HG03439 (cell line): ENCODE data around the gene SMS.

ENCODE experiments used
- ATAC-seq: cut with Tn5 transposase; IDR thresholded peaks from one replicate; pipeline ENCODE4 v1.9.1; 2021; ENCODE audit warnings: mild to moderate bottlenecking, moderate library complexity; ENCODE audit not compliant: unreplicated experiment

Gene SMS

DNA sequence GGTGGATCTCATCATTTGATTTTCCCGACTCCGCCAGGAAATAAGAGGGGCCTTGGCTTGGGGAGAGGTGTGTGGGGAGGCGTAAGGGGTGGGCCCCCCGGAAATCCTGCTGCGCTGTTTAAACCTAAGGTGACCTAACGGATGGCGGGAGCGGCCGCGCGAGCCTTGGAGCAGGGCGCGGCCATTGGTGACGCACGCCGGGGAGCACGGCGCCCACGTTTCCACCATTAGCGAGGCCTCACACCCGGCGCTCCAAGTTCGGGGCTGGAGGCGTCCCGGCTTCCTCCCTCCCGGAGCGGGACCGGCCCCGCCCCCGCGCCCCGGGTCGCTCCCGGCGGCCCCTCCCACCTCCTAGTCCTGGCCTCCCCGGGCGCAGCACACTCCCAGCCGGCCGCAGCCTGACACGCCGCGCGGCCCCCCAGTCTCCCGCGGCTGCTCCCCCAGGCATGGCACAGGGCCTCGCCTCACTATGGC is at the start of gene SMS:
SMS (plus strand) TSS at position 354 of the 474 bp plus-strand sequence; CDS start at position 470, 116 bp downstream.
- peak; percentile 69 for ATAC-seq

DNA sequence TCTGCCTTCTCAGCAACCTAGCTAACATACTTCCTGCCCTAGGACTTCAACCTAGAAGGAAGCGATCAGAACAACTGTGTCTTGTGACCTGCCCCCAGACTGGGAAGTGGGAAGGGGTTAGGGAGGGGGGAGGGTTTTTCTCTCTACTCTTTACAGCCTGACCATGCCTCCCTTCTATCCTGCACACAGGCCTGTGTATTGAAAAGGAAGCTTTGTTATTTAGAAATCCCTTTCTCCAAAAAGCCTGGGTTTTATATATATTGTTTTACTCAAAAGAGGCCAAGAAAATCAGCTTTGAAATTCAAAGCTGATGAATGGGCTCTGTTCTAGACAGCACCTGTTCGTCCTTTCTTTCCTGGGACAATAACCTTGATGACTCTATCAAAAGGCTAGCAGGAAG is 35.2 kb upstream of the SMS start:
- no peak for ATAC-seq

DNA sequence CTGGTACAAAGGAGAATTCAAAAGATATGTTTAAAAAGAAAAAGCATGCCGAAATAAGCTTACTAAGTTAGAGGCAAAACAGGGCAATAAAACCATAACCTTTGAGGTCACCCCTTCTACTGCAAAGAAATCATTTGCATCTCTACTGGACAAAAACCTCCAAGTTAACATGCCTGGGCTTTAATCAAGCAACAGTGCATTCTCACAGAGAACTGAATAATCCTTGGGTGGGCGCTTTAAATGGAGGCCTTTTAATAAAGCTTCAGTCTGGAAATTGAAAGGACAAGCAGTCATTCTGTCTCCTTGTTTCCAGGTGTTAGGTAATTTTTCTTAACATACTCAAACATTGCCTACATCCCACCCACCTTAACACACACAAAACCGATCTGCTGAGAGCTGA is 34.6 kb upstream of the SMS start:
- no peak for ATAC-seq

DNA sequence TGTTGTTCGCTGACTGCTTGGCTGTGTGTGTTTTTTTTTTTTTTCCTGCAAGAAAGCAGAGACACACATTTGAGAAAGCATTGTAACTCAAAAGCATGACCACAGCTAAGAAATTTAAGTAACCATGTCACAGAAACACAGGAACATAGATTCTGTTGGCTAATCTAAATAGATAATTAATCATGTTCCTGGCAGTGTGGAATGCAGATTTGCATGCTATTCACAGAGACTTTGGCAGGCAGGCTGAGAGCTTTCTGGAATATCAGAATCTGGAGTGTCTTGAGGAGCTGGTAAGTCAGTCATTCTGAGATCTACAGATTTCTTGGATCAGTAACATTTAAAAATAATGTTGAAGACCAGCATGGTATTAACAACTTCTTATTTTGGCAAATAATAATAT is 33.2 kb upstream of the SMS start:
- ATAC-seq = no peak

DNA sequence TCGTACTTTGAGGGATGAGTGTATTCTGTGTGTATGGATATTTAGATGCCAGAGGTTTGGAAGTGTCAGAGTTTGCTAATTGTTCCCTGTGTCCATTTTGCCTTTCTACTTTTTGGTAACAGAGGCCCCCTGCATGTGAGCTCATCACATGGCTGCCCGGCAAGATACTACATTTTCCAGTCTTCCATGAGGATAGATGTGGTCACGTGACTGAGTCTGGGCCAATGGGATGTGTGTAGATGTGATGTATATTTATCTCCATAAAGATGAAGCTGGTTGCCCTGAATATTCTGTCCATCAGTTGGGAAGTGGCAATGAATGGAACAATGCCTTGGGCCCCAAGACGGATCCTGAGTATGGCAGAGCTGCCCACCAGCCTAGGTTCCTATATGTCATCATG is 29.0 kb upstream of the SMS start:
- ATAC-seq = no peak

DNA sequence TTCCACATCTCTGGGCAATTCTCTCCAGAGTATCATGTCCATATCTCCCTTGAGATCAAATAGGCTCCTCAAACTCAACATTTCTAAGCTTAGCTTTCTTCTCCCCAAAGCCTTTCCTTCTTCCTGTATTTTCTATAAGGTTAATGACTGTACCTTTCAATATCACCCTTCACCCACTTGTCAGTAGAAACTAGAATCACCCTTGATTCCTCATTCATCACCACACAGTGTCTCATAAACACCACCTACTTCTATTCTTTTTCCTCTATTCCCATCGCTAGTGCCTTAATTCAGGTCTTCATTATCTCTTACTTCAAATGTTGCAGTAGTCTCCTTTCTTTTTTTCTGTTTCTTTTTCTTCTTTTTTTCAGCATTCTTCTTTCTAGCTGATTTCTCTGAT is 28.3 kb upstream of the SMS start:
- ATAC-seq = no peak

DNA sequence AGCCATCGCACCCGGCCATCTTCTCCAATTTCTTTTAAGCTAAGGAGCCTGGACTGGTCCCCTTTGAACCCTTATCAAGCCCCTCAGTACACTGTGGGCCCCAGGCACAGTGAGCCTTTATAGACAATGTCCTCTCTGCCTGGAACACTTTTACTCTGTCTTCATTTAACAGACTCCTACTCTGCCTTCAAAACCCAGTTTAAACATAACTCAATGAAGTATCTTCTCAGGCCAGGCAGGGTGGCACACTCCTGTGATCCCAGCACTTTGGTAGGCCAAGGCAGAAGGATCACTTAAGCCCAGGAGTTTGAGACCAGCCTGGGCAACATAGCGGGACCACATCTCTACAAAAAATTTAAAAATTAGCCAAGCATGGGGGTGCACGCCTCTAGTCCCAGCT is 27.5 kb upstream of the SMS start:
- no peak for ATAC-seq

DNA sequence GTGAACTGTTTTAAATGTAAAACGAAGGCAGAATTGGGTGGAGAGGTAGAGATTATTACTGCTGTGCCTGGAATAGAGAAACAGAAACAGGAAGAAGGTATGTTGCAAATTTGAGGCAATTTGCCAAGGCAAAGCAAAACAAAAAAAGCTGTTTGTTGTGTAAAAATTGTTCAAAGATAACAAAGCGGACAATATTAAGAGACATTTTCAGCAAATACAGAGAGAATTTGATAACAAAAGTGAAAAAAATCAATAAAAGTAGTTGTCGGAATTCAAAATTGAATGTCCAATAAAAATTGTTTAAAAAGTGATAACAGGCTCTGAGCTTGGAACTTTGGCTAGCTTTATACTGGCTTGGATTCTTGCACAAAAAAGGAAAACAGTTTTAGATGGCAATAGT is 14.4 kb upstream of the SMS start:
- ATAC-seq = no peak

DNA sequence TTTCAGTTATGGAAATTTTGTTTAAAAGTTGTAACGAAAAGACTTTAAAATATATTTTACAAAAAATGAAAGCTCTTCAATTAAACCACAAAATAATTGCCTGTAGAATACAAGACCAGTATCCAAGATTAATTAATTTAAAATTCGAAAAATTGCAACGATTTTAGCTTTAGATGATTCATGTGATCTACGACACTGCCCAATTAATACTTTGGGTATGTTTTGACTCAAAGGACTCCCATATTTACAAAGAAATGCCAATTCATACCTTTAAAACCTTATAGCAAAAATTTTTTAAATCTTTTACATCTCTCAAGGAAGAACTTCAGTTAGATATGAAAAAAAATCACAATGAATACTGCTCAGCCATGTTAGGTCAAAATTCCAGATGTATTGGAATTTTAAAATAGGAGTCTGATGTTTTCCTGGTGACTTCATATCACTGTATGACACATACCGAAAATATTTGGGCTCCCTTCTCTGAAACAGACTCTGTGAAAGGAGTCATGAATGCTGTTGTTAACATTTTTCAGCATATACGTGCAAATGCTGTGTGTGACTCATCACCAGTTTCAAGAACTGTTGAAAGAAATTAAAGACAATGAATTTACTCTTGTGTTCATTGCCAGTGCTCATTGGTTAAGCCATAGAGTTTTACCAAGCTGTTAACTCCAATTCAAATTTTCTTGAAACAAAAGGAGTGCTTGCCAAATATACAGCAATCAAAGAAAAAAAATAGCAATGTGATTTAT is 13.8 kb upstream of the SMS start:
- ATAC-seq = peak; percentile 73

DNA sequence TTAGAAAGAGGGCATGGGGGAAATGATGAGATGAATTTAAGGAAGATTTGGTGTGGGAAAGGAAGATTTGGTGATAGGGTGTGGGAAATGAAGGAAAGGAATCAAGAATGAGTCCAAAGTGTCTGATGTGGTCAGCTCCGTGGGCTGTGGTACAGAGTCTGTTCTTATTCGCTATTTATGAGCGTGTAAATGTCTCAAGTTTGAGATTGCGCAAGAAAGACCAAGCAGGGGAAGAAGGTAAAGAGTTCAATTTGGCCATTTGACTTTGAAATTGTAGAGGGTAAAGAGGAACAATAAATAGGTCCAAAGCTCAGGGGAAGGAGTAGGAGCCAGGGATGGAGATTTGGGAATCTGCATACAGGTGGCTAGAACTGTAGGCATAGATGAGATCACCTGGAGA is 11.3 kb upstream of the SMS start:
- no peak for ATAC-seq

DNA sequence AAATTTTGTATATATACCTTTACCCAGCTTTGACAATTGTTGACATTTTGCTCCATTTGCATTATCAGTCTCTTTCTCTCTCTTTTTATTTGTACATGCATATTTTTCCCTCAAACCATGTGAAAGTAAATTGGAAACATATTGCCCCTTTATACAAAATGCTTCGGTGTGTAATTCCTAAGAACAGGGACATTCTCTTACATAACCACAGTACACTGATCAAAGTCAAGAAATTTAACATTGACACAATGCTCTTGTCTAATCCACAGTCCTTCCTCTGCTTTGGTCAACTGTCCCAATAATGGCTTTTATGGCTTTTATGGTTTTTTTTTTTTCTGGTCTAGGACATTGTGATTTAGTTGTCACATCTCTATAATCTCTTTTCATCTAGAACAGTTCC is 9.5 kb upstream of the SMS start:
- ATAC-seq = no peak

DNA sequence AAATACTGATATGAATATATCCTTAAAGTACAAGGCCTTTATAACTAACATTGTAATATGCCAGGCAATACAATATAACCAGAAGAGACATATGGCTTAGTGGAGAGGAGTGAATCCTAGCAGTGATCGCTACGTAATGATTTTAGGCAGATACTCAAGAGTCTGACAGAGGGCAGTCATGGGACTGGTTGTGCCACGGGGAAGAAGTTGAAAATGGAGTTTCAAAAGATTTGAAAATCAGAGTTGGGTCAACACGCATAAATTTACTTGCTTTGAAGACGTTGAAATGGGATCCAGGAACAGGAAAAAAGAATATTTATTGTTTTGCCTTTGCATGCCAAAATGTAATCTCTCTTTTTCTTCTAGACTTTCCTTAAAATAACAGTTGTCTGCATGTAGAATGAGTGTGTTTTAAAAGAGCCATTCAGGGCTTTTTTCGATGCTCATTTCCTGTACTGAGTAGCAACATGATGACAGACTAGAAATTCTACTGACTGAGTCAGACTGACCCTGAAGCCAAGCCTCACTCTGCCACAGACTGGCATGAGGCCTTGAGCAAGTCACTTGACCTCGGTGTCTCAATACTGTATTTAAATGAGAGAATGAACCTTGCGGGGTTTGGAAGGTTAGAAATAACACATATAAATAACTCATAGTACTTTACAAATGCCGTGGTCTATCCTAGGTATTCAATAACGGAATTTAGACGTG is 8.1 kb upstream of the SMS start:
- no peak for ATAC-seq

DNA sequence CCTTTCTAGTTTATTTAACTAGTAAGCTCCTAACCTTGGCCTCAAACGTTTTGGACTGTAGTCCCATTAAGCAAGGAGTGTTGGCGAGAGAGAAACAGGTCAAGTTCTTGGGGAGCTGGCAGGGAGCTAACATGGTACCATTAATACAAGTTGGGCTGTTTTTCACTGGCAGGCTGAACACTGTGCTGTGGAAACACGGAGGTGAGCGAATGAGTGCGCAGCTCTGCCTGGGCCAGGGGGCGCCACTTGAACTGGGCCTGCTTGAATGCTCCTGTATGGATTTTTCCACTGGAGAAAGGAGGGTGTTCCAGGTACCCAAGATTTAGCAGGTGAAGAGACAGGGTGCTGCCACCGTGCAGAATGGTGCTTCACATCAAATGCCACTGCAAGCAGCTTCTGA is 7.4 kb upstream of the SMS start:
- ATAC-seq = no peak

DNA sequence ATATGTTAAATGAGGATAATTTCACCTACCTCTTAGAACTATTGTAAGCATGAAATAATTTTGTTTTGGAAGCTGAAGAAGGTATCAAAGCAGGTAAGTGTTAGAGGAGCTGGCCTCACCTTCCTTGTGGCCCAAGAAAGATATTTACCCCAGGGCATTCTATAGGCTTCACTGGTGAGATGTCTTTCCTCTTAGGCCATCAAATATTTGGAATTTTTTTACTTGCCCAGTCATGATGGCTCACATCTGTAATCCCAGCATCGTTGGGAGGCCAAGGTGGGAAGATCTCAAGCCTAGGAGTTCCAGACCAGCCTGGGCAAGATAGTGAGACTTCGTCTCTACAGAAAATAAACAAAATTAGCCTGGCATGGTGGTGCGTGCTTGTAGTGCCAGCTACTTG is 6.1 kb upstream of the SMS start:
- ATAC-seq = no peak

DNA sequence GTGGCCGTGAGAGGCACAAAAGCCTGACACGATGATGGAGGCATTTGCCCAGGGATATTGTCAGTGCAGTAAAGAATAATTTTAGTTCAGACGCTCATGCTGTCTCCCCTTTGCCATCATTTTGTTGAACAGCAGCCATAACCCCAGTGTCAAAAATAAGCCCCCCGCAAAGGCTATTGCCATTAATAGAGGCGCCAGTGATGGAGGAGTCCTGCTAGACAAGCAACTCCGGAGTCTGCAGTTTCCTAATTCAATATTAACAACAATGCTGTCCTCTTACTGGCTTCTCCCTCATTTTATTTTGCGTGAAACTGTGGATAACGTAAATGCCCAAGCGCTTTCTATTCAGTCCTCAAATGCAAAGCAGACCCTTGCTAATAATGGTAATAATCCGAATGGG is 603 bp upstream of the SMS start:
- ATAC-seq = no peak

DNA sequence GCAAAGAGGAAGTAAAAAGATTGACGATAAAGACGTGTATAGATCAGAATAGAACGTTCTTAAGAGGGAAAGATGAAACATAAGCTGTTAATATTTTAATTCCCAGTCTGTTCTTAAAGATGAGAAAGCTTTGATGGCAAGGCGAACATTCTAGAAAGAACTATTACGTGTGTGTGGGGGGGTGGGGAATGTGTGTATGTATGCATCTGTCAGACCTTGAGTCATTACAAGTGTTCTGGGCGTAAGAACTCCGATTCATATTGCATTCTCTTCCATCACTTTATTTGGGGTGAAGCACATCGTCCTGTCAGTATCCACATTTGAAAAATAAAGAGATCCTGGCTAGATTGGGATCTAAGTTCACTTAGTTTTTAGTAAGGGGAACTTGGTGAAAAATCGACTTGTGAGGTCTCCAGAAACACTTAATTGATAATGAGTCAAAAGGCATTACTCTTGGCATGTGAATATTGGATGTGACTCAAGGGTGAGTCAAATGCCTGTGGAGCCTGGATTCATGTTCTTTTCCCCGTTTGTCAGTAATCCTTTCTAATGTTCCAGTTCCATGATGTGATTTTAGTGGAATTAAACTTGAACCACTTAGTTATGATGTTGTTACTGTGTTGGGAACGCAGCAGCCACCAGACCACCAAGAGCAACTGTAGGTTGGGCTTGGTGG is 3.1 kb downstream of the SMS start:
- ATAC-seq = no peak

DNA sequence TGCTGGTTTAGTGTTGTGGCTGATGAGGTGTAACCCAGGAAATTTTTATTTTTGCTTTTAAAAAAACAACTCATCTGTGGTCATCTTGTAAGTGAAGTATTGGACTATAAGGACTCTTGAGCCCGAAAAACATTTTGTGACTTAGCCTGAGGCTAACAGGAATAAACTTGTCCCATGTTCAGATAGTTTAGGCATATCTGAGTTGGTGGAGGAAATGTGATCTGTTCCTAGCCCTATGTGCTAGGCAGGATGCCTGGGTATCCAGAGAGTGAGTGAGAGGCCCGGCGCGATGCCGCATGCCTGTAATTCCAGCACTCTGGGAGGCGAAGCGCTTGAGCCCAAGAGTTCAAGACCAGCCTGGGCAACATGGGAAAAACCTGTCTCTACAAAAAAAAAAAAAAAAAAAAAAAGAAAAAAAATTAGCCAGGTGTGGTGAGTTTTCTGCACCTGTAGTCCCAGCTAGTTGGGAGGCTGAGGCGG is 3.7 kb downstream of the SMS start:
- no peak for ATAC-seq

DNA sequence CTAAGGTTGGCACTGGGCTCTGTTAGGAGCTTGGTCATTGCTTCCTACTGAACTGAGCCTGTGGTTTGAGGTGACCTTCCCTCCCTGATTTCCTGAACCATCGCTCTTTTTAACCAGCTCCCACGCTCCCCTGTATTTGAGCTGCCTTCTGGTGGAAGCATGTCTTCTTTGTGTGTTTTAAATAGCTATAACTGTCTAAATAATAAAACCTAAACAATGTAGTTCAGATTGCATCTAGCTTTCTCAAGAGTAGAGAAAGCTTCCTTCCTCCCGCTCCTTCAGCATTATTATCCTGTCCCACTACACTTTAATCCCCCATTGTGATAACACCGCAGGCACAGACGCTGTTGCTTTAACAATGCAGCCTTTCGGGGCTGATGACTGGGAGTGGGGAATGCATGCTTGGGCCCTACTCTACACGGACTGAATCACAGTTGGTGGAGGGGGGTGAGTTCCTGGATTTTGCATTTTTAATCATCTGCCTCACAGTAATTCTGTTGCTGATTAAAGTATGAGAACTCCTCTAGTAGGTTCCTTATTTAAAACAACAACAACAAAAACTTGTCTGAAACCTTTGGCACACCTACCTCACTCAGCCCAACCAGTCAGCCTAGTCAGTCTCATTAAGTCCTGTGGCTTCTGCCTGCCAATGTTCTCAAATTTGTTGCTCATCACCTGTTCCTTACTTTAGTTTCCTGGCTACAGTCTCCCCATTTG is 6.6 kb downstream of the SMS start:
- ATAC-seq = no peak

DNA sequence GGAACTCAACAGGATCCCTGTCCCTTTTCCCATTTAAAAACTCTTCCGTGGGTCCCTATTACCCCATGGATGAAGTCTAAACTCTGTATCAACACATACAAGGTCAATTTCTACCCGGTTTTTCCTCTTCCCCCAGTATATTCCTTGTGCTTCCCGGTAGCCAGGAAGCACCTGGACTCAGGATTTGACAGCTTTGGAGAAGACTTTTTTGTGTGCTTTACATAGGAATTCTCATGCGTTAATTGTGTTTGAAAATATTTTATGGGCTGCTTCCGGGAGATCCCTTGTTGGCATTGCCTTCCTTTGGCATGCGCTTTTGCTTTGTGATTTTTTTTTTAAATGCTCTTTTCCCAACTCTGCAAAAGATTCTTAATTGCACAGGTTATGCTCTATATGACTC is 7.2 kb downstream of the SMS start:
- no peak for ATAC-seq

DNA sequence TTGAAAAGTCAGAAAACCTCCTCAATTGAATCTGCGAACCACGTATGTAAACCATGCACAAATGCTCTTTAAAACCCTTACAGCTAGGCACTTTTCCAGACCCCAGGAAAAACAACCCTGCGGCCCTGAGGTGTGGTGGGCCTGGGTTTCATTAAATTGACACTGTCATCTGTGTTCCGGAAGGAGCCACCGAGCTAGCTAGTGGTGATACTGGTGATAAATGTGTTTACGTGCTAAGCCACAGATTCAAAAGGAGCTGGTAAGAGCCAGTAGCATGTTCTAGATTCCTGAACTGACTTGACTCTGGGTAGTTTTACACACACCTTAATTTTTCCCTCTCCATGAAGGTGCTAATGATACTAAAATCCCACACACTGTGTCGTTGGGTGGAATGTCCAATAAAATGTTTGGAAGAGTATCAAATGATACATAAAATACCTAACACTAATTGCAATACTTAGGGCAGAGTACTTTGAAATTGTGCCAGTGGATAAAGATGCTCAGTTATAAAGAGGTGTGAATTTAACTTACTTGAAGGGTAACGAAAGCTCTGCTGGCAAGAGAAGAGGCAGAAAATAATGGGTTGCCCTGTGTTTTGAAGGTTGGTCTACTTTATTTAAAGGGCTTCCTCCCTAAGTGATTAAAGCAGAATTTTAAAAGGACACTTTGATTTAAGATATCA is 8.5 kb downstream of the SMS start:
- ATAC-seq = no peak

DNA sequence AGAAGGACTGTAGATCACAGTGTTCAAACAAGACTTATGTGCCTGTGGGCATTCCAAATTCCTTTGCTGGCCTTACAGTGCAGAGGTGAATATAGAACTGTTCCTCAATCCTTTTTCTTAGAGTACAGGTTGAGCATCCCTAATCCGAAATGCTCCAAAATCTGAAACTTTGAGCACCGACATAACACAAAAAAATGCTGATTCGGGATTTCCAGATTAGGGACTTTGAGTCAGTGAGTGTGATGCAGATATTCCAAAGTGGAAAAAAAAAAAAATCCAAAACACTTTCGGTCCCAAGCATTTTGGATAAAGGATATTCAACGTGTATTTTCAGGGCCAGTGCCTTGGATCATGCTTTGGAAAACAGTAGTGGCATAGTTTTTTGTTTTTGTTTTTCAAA is 9.2 kb downstream of the SMS start:
- no peak for ATAC-seq
